ENCODE results near the gene GOLGA6L9. TPM values are rescaled to one million over a fixed set of nuclear protein-coding genes. Genes with fewer than 3 reads are reported as not detected.
"Not testable (repeated sequence)": the region's sequence is repeated elsewhere in the genome, so short reads cannot be mapped to it uniquely, and the experiment has no call there.

The GOLGA6L9 gene
- total RNA-seq, 5 donors from 2014 or later (not counting 1 experiment from before 2014, with no cell fraction given), result 2.9 to 5.4 (median 4.4) TPM

DNA sequence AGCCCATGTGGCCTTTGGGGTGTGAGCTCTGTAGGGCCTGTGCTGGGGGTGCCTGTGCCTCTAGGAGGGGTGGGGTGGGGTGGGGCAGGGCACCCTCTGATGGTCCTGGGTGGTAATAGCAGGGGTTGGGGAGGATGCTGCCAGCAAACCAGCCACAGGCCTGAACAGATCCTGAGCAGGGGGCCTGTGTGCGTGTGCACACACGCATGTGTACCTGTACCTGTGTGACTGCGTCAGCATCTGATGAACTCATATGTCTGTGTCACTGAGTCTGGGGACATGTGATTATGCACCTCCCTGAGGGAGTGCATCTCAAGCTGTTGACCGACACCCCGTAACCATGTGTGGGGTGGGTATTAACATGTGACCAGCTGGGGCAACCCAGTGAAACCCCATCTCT lies 36.0 kb downstream of the GOLGA6L9 start:
- H3K27me3 ChIP-seq (replicated peaks in 1 of 2; ENCODE audit: control insufficient read depth in 2 of 2, extremely low read depth in 1 of 2, insufficient read depth in 2 of 2, low read length in 1 of 2); CTCF ChIA-PET; H3K4me3 ChIP-seq (ENCODE audit: control insufficient read depth in 1 of 2, extremely low read depth in 1 of 2, low read length in 1 of 2); H3K9me3 Mint-ChIP-seq; H3K4me1 ChIP-seq (ENCODE audit: control insufficient read depth in 1 of 2, extremely low read depth in 1 of 2, insufficient read depth in 2 of 2, low read length in 2 of 2); POLR2A ChIA-PET; H3K27ac ChIP-seq (ENCODE audit: low read length); H3K27me3 Mint-ChIP-seq; H3K27ac Mint-ChIP-seq; H3K4me1 Mint-ChIP-seq; ATAC-seq (replicated peaks in 1 of 4); H3K9me3 ChIP-seq; H3K4me3 Mint-ChIP-seq; H3K36me3 ChIP-seq (ENCODE audit: control insufficient read depth in 2 of 2, extremely low read depth in 1 of 2, insufficient read depth in 1 of 2, low read length in 1 of 2); H3K36me3 Mint-ChIP-seq; DNase-seq: not testable (repeated sequence)
- no CpG with 5 or more reads among the region's 5 CpGs for WGBS (ENCODE audit: insufficient coverage)

DNA sequence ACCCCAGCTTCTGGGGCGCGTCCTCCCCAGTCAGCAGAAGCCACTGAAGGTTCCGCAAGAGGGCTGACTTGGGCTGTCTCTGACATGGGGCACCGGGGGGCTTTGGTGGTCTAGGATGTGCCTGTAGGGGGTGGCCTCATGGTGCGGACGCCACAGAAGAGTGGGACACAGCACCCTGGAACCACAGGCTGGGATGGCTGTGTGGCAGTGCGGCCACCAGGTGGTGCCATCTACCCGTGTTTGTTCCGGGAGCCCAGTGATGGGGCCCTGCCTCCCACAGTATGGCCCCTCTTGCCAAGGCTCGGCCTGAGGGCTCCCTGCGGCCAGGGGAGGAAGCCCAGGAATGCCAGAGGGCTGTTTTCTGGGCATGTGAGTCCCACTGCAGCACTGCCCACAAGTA lies 38.6 kb downstream of the GOLGA6L9 start:
- DNase-seq (peak in 2 of 35 experiments; percentile 20 to 26), ATAC-seq (replicated peaks in 1 of 4) (peak; percentile 88 to 97 (median 90))
- H3K9me3 Mint-ChIP-seq; H3K9me3 ChIP-seq; CTCF ChIA-PET; H3K27me3 Mint-ChIP-seq; H3K36me3 Mint-ChIP-seq; H3K36me3 ChIP-seq (ENCODE audit: control insufficient read depth in 2 of 2, extremely low read depth in 1 of 2, insufficient read depth in 1 of 2, low read length in 1 of 2); H3K27me3 ChIP-seq (replicated peaks in 1 of 2; ENCODE audit: control insufficient read depth in 2 of 2, extremely low read depth in 1 of 2, insufficient read depth in 2 of 2, low read length in 1 of 2); H3K4me1 Mint-ChIP-seq; POLR2A ChIA-PET; H3K27ac Mint-ChIP-seq; H3K27ac ChIP-seq (ENCODE audit: low read length); H3K4me3 Mint-ChIP-seq; H3K4me1 ChIP-seq (ENCODE audit: control insufficient read depth in 1 of 2, extremely low read depth in 1 of 2, insufficient read depth in 2 of 2, low read length in 2 of 2); H3K4me3 ChIP-seq (ENCODE audit: control insufficient read depth in 1 of 2, extremely low read depth in 1 of 2, low read length in 1 of 2): not testable (repeated sequence)
- WGBS (ENCODE audit: insufficient coverage), result no CpG with 5 or more reads among the region's 11 CpGs

DNA sequence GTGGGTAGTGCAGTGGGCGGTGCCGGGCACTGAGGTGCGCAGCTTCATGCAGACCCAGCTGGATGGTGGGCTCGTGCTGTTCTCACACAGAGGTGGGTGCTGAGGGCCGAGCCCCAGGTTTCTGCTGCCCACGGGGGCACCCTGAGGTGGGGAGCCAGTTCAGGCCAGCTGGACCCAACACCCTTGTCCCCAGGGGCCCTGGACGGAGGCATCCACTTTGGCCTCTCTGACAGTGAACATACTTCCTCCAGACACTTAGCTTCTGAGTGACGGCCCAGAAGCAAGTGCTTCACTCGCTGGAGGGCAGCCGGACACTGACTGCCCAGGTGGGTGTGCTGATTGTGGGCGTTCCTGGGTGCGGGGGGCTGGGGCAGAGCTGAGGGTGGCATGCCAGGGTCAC lies 39.8 kb downstream of the GOLGA6L9 start:
- POLR2A ChIA-PET; H3K9me3 Mint-ChIP-seq; H3K4me3 ChIP-seq (ENCODE audit: control insufficient read depth in 1 of 2, extremely low read depth in 1 of 2, low read length in 1 of 2): not testable (repeated sequence)

GRCh38 chr15:82472269-82472982 lies 42.8 kb downstream of the GOLGA6L9 start:
- H3K27ac Mint-ChIP-seq; H3K36me3 Mint-ChIP-seq; H3K9me3 Mint-ChIP-seq; ATAC-seq (replicated peaks in 1 of 4); H3K4me1 ChIP-seq (ENCODE audit: control insufficient read depth in 1 of 2, extremely low read depth in 1 of 2, insufficient read depth in 2 of 2, low read length in 2 of 2); H3K9me3 ChIP-seq; H3K27me3 Mint-ChIP-seq; H3K27ac ChIP-seq (ENCODE audit: low read length); CTCF ChIA-PET; H3K4me3 Mint-ChIP-seq; H3K4me3 ChIP-seq (ENCODE audit: control insufficient read depth in 1 of 2, extremely low read depth in 1 of 2, low read length in 1 of 2); H3K4me1 Mint-ChIP-seq; H3K27me3 ChIP-seq (replicated peaks in 1 of 2; ENCODE audit: control insufficient read depth in 2 of 2, extremely low read depth in 1 of 2, insufficient read depth in 2 of 2, low read length in 1 of 2); H3K36me3 ChIP-seq (ENCODE audit: control insufficient read depth in 2 of 2, extremely low read depth in 1 of 2, insufficient read depth in 1 of 2, low read length in 1 of 2); POLR2A ChIA-PET: not testable (repeated sequence)
- peak in 1 of 35 experiments; percentile 0 for DNase-seq
- WGBS (ENCODE audit: insufficient coverage), result 94% methylated on average over 13 of the region's 32 CpGs

More for the DNA sequence above, 39.8 kb downstream of the GOLGA6L9 start:
- H3K4me3 Mint-ChIP-seq; DNase-seq; H3K27me3 Mint-ChIP-seq; H3K36me3 Mint-ChIP-seq; H3K4me1 Mint-ChIP-seq; H3K9me3 ChIP-seq; H3K27ac Mint-ChIP-seq; H3K27me3 ChIP-seq (replicated peaks in 1 of 2; ENCODE audit: control insufficient read depth in 2 of 2, extremely low read depth in 1 of 2, insufficient read depth in 2 of 2, low read length in 1 of 2); ATAC-seq (replicated peaks in 1 of 4); H3K36me3 ChIP-seq (ENCODE audit: control insufficient read depth in 2 of 2, extremely low read depth in 1 of 2, insufficient read depth in 1 of 2, low read length in 1 of 2); CTCF ChIA-PET; H3K4me1 ChIP-seq (ENCODE audit: control insufficient read depth in 1 of 2, extremely low read depth in 1 of 2, insufficient read depth in 2 of 2, low read length in 2 of 2); H3K27ac ChIP-seq (ENCODE audit: low read length): not testable (repeated sequence)
- WGBS (ENCODE audit: insufficient coverage), result no CpG with 5 or more reads among the region's 12 CpGs

- H3K27me3 Mint-ChIP-seq; H3K27ac ChIP-seq (ENCODE audit: low read length); H3K4me3 ChIP-seq (ENCODE audit: control insufficient read depth in 1 of 2, extremely low read depth in 1 of 2, low read length in 1 of 2); H3K9me3 ChIP-seq; H3K4me1 Mint-ChIP-seq; H3K27ac Mint-ChIP-seq; POLR2A ChIA-PET; H3K4me1 ChIP-seq (ENCODE audit: control insufficient read depth in 1 of 2, extremely low read depth in 1 of 2, insufficient read depth in 2 of 2, low read length in 2 of 2); H3K36me3 Mint-ChIP-seq; DNase-seq; H3K4me3 Mint-ChIP-seq; H3K36me3 ChIP-seq (ENCODE audit: control insufficient read depth in 2 of 2, extremely low read depth in 1 of 2, insufficient read depth in 1 of 2, low read length in 1 of 2); CTCF ChIA-PET; ATAC-seq (replicated peaks in 1 of 4); H3K9me3 Mint-ChIP-seq; H3K27me3 ChIP-seq (replicated peaks in 1 of 2; ENCODE audit: control insufficient read depth in 2 of 2, extremely low read depth in 1 of 2, insufficient read depth in 2 of 2, low read length in 1 of 2): not testable (repeated sequence)
- no CpG with 5 or more reads among the region's 22 CpGs for WGBS (ENCODE audit: insufficient coverage)
Measured at GRCh38 chr15:82474596-82475325, 45.1 kb downstream of the GOLGA6L9 start.

- WGBS (ENCODE audit: insufficient coverage), result no CpG with 5 or more reads among the region's 11 CpGs
Measured at GRCh38 chr15:82475345-82475967, 45.8 kb downstream of the GOLGA6L9 start.

More at GRCh38 chr15:82475345-82475967, 45.8 kb downstream of the GOLGA6L9 start:
- H3K4me1 Mint-ChIP-seq; DNase-seq; ATAC-seq (replicated peaks in 1 of 4); H3K36me3 Mint-ChIP-seq; H3K36me3 ChIP-seq (ENCODE audit: control insufficient read depth in 2 of 2, extremely low read depth in 1 of 2, insufficient read depth in 1 of 2, low read length in 1 of 2); H3K4me3 Mint-ChIP-seq; H3K27me3 Mint-ChIP-seq; H3K27ac ChIP-seq (ENCODE audit: low read length); H3K9me3 Mint-ChIP-seq; H3K4me3 ChIP-seq (ENCODE audit: control insufficient read depth in 1 of 2, extremely low read depth in 1 of 2, low read length in 1 of 2); H3K4me1 ChIP-seq (ENCODE audit: control insufficient read depth in 1 of 2, extremely low read depth in 1 of 2, insufficient read depth in 2 of 2, low read length in 2 of 2); H3K9me3 ChIP-seq; H3K27me3 ChIP-seq (replicated peaks in 1 of 2; ENCODE audit: control insufficient read depth in 2 of 2, extremely low read depth in 1 of 2, insufficient read depth in 2 of 2, low read length in 1 of 2); CTCF ChIA-PET; POLR2A ChIA-PET; H3K27ac Mint-ChIP-seq: not testable (repeated sequence)
